SK-N-SH (cell line): ENCODE measurements around the gene MGST2. TPM values are rescaled to one million over a fixed set of nuclear protein-coding genes. Genes with fewer than 3 reads are reported as not detected.

Source experiments
- CTCF ChIA-PET: fragments of 300-600, 350-600 bp; formaldehyde crosslinking; extraction: SDS; loops from one replicate; lab custom pipeline; 2021; lab: Yijun Ruan, JAX
- POLR2A ChIA-PET: fragments of 350-600 bp; sonication (Branson Sonifier 250); formaldehyde crosslinking; extraction: SDS; loops from one replicate; lab custom pipeline; 2020; ENCODE audit warnings: antibody characterized with exemption, inconsistent platforms; lab: Yijun Ruan, JAX
- DNase-seq: peaks from one replicate; pipeline ENCODE4 v3.0.0; 2012
- H2AFZ ChIP-seq: fragments of 200-600 bp; sonication (generic); 2 replicates; pipeline ENCODE4 v1.8.1; 2016; ENCODE audit warnings: antibody characterized with exemption, mild to moderate bottlenecking, low read depth
- H3F3A ChIP-seq: fragments of 200-600 bp; sonication (generic); replicated peaks from 2 replicates; pipeline ENCODE3; 2016; ENCODE audit warnings: antibody characterized with exemption, mild to moderate bottlenecking; ENCODE audit not compliant: insufficient read depth
- H3K27ac ChIP-seq, 2 experiments: fragments of 200-500 bp in 1 of 2; fragments of 200-600 bp in 1 of 2; sonication (Bioruptor generic) in 1 of 2; sonication (generic), shearing (Covaris generic) in 1 of 2; 2 replicates each; pipeline versions ENCODE4 v1.5.1 to v1.6.1; 2014 to 2016; ENCODE audit warnings: low read depth in 2 of 2, inconsistent platforms in 1 of 2, low read length in 1 of 2, mild to moderate bottlenecking in 1 of 2, mixed read lengths in 1 of 2
- H3K27me3 ChIP-seq: fragments of 200-600 bp; sonication (generic), shearing (Covaris generic); 2 replicates; pipeline ENCODE4 v1.6.1; 2016; ENCODE audit warnings: mixed run types; ENCODE audit not compliant: insufficient read depth
- H3K36me3 ChIP-seq, 2 experiments: fragments of 200-500 bp in 1 of 2; fragments of 200-600 bp in 1 of 2; sonication (Bioruptor generic) in 1 of 2; sonication (generic) in 1 of 2; replicated peaks in 1 of 2; 2 replicates each; pipeline versions ENCODE3 to v1.5.1; 2014 to 2016; ENCODE audit warnings: low read length in 1 of 2, mild to moderate bottlenecking in 1 of 2; ENCODE audit not compliant: insufficient read depth in 2 of 2, control insufficient read depth in 1 of 2
- H3K4me1 ChIP-seq, 2 experiments: fragments of 200-500 bp in 1 of 2; fragments of 200-600 bp in 1 of 2; sonication (Bioruptor generic) in 1 of 2; sonication (generic), shearing (Covaris generic) in 1 of 2; 2 replicates each; pipeline versions ENCODE4 v1.5.1 to v1.6.1; 2014 to 2016; ENCODE audit warnings: low read depth in 1 of 2, low read length in 1 of 2, mixed run types in 1 of 2; ENCODE audit not compliant: insufficient read depth in 2 of 2, control insufficient read depth in 1 of 2
- H3K4me2 ChIP-seq: fragments of 200-600 bp; sonication (generic), shearing (Covaris generic); 2 replicates; pipeline ENCODE4 v1.6.1; 2017; ENCODE audit warnings: mixed run types
- H3K4me3 ChIP-seq, 2 experiments: fragments of 200-500 bp in 1 of 2; fragments of 200-600 bp in 1 of 2; sonication (Bioruptor generic) in 1 of 2; sonication (generic), shearing (Covaris generic) in 1 of 2; 2 replicates each; pipeline versions ENCODE4 v1.5.1 to v1.8.1; 2014 to 2016; ENCODE audit warnings: low read depth in 2 of 2, inconsistent platforms in 1 of 2, low read length in 1 of 2, mild to moderate bottlenecking in 1 of 2, mixed read lengths in 1 of 2, moderate library complexity in 1 of 2
- H3K79me2 ChIP-seq: fragments of 200-600 bp; sonication (generic); 2 replicates; pipeline ENCODE4 v1.8.1; 2017; ENCODE audit warnings: mild to moderate bottlenecking; ENCODE audit not compliant: insufficient read depth
- H3K9ac ChIP-seq: fragments of 200-600 bp; sonication (generic); 2 replicates; pipeline ENCODE4 v1.6.1; 2017; ENCODE audit warnings: mixed run types
- H3K9me2 ChIP-seq: fragments of 200-600 bp; sonication (generic); 2 replicates; pipeline ENCODE4 v1.6.1; 2017; ENCODE audit warnings: mixed run types
- H3K9me3 ChIP-seq: fragments of 200-600 bp; sonication (generic); 2 replicates; pipeline ENCODE4 v1.6.1; 2017; ENCODE audit warnings: mixed run types, mild to moderate bottlenecking, moderate library complexity
- H4K20me1 ChIP-seq: fragments of 200-600 bp; sonication (generic); 2 replicates; pipeline ENCODE4 v1.6.1; 2017; ENCODE audit warnings: mild to moderate bottlenecking, mixed run types; ENCODE audit not compliant: insufficient read depth
- CHD2 ChIP-seq: fragments of 150-350 bp; IDR thresholded peaks from 2 replicates; pipeline ENCODE4 v1.6.1; 2018; ENCODE audit warnings: low read length; ENCODE audit not compliant: partially characterized antibody
- FOSL2 ChIP-seq: IDR thresholded peaks from 2 replicates; pipeline ENCODE4 v1.4.0; 2012; ENCODE audit warnings: low read depth, mild to moderate bottlenecking, moderate library complexity, borderline replicate concordance
- FOXJ3 ChIP-seq: sonication (generic); formaldehyde crosslinking; IDR thresholded peaks from 2 replicates; pipeline ENCODE4 v1.5.1; 2020; ENCODE audit warnings: mild to moderate bottlenecking, missing genetic modification reagents
- FOXM1 ChIP-seq: IDR thresholded peaks from 2 replicates; pipeline ENCODE4 v1.4.0; 2012; ENCODE audit warnings: low read depth, mild to moderate bottlenecking
- GABPA ChIP-seq: IDR thresholded peaks from 2 replicates; pipeline ENCODE4 v1.4.0; 2012; ENCODE audit warnings: low read depth, mild to moderate bottlenecking
- GATA2 ChIP-seq: sonication (generic); formaldehyde crosslinking; IDR thresholded peaks from 2 replicates; pipeline ENCODE4 v1.5.0; 2020; ENCODE audit warnings: mild to moderate bottlenecking, missing genetic modification reagents
- JUND ChIP-seq: IDR thresholded peaks from 2 replicates; pipeline ENCODE4 v1.4.0; 2012
- MEF2A ChIP-seq: IDR thresholded peaks from 2 replicates; pipeline ENCODE4 v1.4.0; 2012; ENCODE audit warnings: low read depth, borderline replicate concordance
- MXI1 ChIP-seq: IDR thresholded peaks from 2 replicates; pipeline ENCODE4 v1.6.1; 2012; ENCODE audit warnings: mild to moderate bottlenecking, low read depth, low read length, improper control_type of control experiment
- NRF1 ChIP-seq: IDR thresholded peaks from 2 replicates; pipeline ENCODE4 v1.6.1; 2012; ENCODE audit warnings: low read depth, mild to moderate bottlenecking, low read length
- POLR2AphosphoS5 ChIP-seq: IDR thresholded peaks from 2 replicates; pipeline ENCODE4 v1.6.1; 2012; ENCODE audit warnings: low read depth, low read length
- RAD21 ChIP-seq: IDR thresholded peaks from 2 replicates; pipeline ENCODE4 v1.6.1; 2012; ENCODE audit warnings: mild to moderate bottlenecking, low read length
- RCOR1 ChIP-seq: fragments of 150-350 bp; IDR thresholded peaks from 2 replicates; pipeline ENCODE4 v1.6.1; 2017; ENCODE audit warnings: antibody characterized with exemption, low read length
- REST ChIP-seq: IDR thresholded peaks from 2 replicates; pipeline ENCODE4 v1.6.1; 2012; ENCODE audit warnings: mild to moderate bottlenecking, low read depth, low read length, moderate library complexity
- RXRA ChIP-seq: IDR thresholded peaks from 2 replicates; pipeline ENCODE4 v1.4.0; 2012; ENCODE audit warnings: low read depth, mild to moderate bottlenecking, borderline replicate concordance
- SIN3A ChIP-seq: IDR thresholded peaks from 2 replicates; pipeline ENCODE4 v1.6.1; 2012; ENCODE audit warnings: low read depth, mild to moderate bottlenecking, low read length, moderate library complexity, borderline replicate concordance
- SMC3 ChIP-seq: IDR thresholded peaks from 2 replicates; pipeline ENCODE4 v1.6.1; 2012; ENCODE audit warnings: low read depth, low read length, improper control_type of control experiment
- USF1 ChIP-seq: IDR thresholded peaks from 2 replicates; pipeline ENCODE4 v1.4.0; 2012; ENCODE audit warnings: low read depth, borderline replicate concordance
- YY1 ChIP-seq: IDR thresholded peaks from 2 replicates; pipeline ENCODE4 v1.4.0; 2012; ENCODE audit warnings: low read depth, mild to moderate bottlenecking
- ZBTB33 ChIP-seq: IDR thresholded peaks from 2 replicates; pipeline ENCODE4 v1.4.0; 2012; ENCODE audit warnings: low read depth, borderline replicate concordance
- WGBS: methylation state at CpG from one replicate; pipeline ENCODE4 v1.1.6; 2017; ENCODE audit warnings: low lambda C conversion rate; 5-methylcytosine and 5-hydroxymethylcytosine counted together
- polyA plus RNA-seq, 3 experiments: library from polyadenylated mRNA; depleted of rRNA; stranded (reverse); fragments of >200 nt; gene quantifications; 2 replicates each; pipeline ENCODE4 v1.2.3, GENCODE V29; 2012
- TF ChIP-seq, protein P1 (sequence below): IDR thresholded peaks from 2 replicates; pipeline ENCODE4 v1.4.0; 2012; ENCODE audit warnings: low read depth
- TF ChIP-seq, protein P2 (sequence below): fragments of 200-600 bp; sonication (generic); IDR thresholded peaks from 2 replicates; pipeline ENCODE4 v1.6.1; 2017; ENCODE audit warnings: antibody characterized with exemption, mild to moderate bottlenecking, moderate library complexity
- TF ChIP-seq, protein P3 (sequence below): fragments of 150-350 bp; IDR thresholded peaks from 2 replicates; pipeline ENCODE4 v1.6.1; 2017; ENCODE audit warnings: antibody characterized with exemption, low read length, low read depth, borderline replicate concordance

The MGST2 gene
- polyA plus RNA-seq, 1 of the 3 experiments (the other 2 are of a cell fraction): 26.5 TPM

DNA sequence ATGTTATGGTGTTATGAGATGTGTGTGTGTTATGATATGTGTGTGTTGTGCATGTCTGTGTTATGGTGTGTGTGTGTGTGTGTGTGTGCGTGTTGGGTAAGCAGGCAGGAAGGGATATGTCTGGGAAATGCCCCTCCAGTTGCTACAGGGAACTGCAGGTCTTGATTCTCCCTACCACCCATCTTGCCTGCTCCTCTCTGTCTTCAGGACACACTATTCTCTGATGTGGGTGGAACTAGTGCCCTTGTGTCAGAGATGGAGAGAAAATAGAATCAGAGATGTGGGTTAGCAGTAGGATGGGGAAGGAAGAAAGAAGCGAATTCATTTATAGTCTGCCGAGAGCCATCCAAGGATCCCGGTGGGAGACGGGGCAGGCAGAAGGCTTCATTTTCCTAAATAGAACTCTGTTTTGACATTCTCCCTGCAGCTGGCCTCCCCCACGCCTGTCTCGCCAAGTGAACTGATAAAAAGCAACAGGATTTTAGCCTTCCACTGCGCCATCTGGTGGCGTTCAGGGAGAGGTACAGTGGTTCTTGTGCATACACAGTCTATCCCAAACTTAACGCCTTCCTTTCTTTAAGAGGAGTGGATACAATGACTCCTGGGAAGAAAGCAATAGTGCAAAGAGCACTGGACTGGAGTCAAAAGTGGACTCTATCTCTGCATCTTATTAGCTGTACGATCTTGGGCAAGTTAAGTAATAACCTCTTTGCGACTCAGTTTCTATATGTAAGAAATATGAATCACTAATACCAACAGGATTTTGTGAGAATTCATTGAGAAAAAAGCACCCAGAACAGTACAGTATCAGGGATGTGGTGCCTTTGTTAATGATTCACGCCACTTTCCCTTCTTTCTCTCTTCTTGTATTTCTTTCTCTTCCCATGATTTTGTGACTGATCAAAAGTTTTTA is 14.1 kb upstream of the MGST2 start:
- Histone ChIP-seq H3K4me3 (peak overlapping the region in 1 of 2 experiments; percentile 23; a peak in 1 of 4 replicates), H3K27ac (no peak overlapping the region), H3K9me2 (no peaks in the 10 kb centered on the region), H3F3A (no peaks in the 10 kb centered on the region), H3K27me3 (no peaks in the 10 kb centered on the region), H3K9ac (no peak overlapping the region), H3K36me3 (no peaks in the 10 kb centered on the region), H4K20me1 (no peaks in the 10 kb centered on the region), H3K4me2 (peak overlapping the region; percentile 13; the same call in 1 of the 2 replicates), H2AFZ (peak overlapping the region; percentile 67; the same call in 1 of the 2 replicates), H3K79me2 (no peaks in the 10 kb centered on the region), H3K4me1 (peaks cover 0 to 11% of the 10 kb centered on the region in 2 experiments; a peak in 1 of 4 replicates), H3K9me3 (no peaks in the 10 kb centered on the region)
- POLR2A ChIA-PET: interaction anchor here (0.5 kb wide), 1 partner anchor 873 kb away, joined by 3 read pairs; no protein-coding TSS in a partner anchor
- DNase-seq: peak; percentile 64
- 19% methylated on average over 13 of the region's 13 CpGs for WGBS
- CTCF ChIA-PET: interaction anchor here (0.6 to 12.9 kb wide), 47 partner anchors 9 to 958 kb away, joined by 3 to 157 read pairs (median 4); partner anchors contain the start of gene MGST2
- TF ChIP-seq, protein P1, sequence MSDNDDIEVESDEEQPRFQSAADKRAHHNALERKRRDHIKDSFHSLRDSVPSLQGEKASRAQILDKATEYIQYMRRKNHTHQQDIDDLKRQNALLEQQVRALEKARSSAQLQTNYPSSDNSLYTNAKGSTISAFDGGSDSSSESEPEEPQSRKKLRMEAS: no peak
- TF ChIP-seq CHD2 (no peak), MEF2A (no peak), FOXJ3 (CRISPR knock-in tag) (no peak), SIN3A (no peak), FOSL2 (no peak), SMC3 (peak; percentile 95), POLR2AphosphoS5 (no peak), GATA2 (CRISPR knock-in tag) (peak; percentile 30; the same call in 1 of the 2 replicates), MXI1 (no peak), JUND (no peak), YY1 (no peak), FOXM1 (no peak), GABPA (no peak), ZBTB33 (no peak), USF1 (no peak), NRF1 (no peak), RCOR1 (no peak), RXRA (no peak), RAD21 (peak; percentile 81), REST (no peak)
- TF ChIP-seq, protein P2, sequence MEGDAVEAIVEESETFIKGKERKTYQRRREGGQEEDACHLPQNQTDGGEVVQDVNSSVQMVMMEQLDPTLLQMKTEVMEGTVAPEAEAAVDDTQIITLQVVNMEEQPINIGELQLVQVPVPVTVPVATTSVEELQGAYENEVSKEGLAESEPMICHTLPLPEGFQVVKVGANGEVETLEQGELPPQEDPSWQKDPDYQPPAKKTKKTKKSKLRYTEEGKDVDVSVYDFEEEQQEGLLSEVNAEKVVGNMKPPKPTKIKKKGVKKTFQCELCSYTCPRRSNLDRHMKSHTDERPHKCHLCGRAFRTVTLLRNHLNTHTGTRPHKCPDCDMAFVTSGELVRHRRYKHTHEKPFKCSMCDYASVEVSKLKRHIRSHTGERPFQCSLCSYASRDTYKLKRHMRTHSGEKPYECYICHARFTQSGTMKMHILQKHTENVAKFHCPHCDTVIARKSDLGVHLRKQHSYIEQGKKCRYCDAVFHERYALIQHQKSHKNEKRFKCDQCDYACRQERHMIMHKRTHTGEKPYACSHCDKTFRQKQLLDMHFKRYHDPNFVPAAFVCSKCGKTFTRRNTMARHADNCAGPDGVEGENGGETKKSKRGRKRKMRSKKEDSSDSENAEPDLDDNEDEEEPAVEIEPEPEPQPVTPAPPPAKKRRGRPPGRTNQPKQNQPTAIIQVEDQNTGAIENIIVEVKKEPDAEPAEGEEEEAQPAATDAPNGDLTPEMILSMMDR: peak; percentile 93
- TF ChIP-seq, protein P3, sequence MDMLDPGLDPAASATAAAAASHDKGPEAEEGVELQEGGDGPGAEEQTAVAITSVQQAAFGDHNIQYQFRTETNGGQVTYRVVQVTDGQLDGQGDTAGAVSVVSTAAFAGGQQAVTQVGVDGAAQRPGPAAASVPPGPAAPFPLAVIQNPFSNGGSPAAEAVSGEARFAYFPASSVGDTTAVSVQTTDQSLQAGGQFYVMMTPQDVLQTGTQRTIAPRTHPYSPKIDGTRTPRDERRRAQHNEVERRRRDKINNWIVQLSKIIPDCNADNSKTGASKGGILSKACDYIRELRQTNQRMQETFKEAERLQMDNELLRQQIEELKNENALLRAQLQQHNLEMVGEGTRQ: no peak
